ENCODE data around the gene LAMA2. TPM values are rescaled to one million over a fixed set of nuclear protein-coding genes. Genes with fewer than 3 reads are reported as not detected.

The LAMA2 gene
- total RNA-seq, 2 donors from 2014 or later: 0.28 to 0.40 TPM

DNA sequence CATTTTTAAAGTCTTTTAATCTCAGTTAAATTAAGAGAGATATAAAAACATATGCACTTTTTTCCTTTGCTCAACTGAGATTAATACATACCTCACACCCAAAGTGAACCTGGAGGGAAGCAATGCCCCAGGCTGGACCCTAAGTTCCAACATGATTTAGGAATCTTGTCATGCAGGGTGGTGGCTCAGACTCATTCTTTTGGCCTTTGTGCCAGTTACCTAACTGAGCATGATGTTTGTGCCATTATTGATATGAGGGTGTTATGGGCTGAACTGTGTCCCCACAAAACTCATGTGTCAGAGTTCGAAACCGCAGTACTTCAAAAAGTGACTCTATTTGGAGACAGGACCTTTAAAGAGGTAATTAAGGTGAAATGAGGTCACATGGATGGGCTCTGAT, 639.0 kb downstream of the LAMA2 start:
- no peak overlapping the region for H3K27ac Mint-ChIP-seq
- no peaks in the 10 kb centered on the region for H3K36me3 Mint-ChIP-seq (ENCODE audit: low read depth)
- H3K4me1 Mint-ChIP-seq: no peaks in the 10 kb centered on the region
- no peak overlapping the region for H3K4me3 Mint-ChIP-seq
- H3K9me3 Mint-ChIP-seq: no peaks in the 10 kb centered on the region
- no peaks in the 10 kb centered on the region for H3K27me3 Mint-ChIP-seq
- no peak for ATAC-seq (replicated peaks)

- H3K27ac Mint-ChIP-seq: no peak overlapping the region
- no peak overlapping the region for H3K4me3 Mint-ChIP-seq
- no peaks in the 10 kb centered on the region for H3K9me3 Mint-ChIP-seq
- H3K36me3 Mint-ChIP-seq (ENCODE audit: low read depth): no peaks in the 10 kb centered on the region
- H3K4me1 Mint-ChIP-seq: no peaks in the 10 kb centered on the region
- no peaks in the 10 kb centered on the region for H3K27me3 Mint-ChIP-seq
- ATAC-seq (replicated peaks): no peak
Observed at GRCh38 chr6:129523816-129524215, 640.9 kb downstream of the LAMA2 start.

GRCh38 chr6:129525055-129525454, 642.1 kb downstream of the LAMA2 start:
- Mint-ChIP-seq H3K4me3 (no peak overlapping the region), H3K9me3 (no peaks in the 10 kb centered on the region), H3K27me3 (no peaks in the 10 kb centered on the region), H3K4me1 (no peaks in the 10 kb centered on the region), H3K36me3 (ENCODE audit: low read depth) (no peaks in the 10 kb centered on the region), H3K27ac (no peak overlapping the region)
- ATAC-seq (replicated peaks): no peak

- Mint-ChIP-seq H3K9me3 (no peaks in the 10 kb centered on the region), H3K27me3 (no peaks in the 10 kb centered on the region), H3K36me3 (ENCODE audit: low read depth) (no peaks in the 10 kb centered on the region), H3K4me3 (no peak overlapping the region), H3K4me1 (no peaks in the 10 kb centered on the region), H3K27ac (no peak overlapping the region)
- ATAC-seq (replicated peaks): no peak
Observed at GRCh38 chr6:129534926-129535325, 652.0 kb downstream of the LAMA2 start.

GRCh38 chr6:129536271-129536670, 653.3 kb downstream of the LAMA2 start:
- no peaks in the 10 kb centered on the region for H3K36me3 Mint-ChIP-seq (ENCODE audit: low read depth)
- H3K27me3 Mint-ChIP-seq: no peaks in the 10 kb centered on the region
- ATAC-seq (replicated peaks): no peak
- H3K27ac Mint-ChIP-seq: no peak overlapping the region
- H3K4me3 Mint-ChIP-seq: no peak overlapping the region
- H3K9me3 Mint-ChIP-seq: no peaks in the 10 kb centered on the region
- H3K4me1 Mint-ChIP-seq: no peaks in the 10 kb centered on the region

GRCh38 chr6:129539032-129539431, 656.1 kb downstream of the LAMA2 start:
- no peak overlapping the region for H3K27ac Mint-ChIP-seq
- no peaks in the 10 kb centered on the region for H3K27me3 Mint-ChIP-seq
- H3K36me3 Mint-ChIP-seq (ENCODE audit: low read depth): no peaks in the 10 kb centered on the region
- no peaks in the 10 kb centered on the region for H3K4me1 Mint-ChIP-seq
- no peak overlapping the region for H3K4me3 Mint-ChIP-seq
- ATAC-seq (replicated peaks): no peak
- no peaks in the 10 kb centered on the region for H3K9me3 Mint-ChIP-seq

GRCh38 chr6:129542705-129543104, 659.8 kb downstream of the LAMA2 start:
- Mint-ChIP-seq H3K27ac (no peak overlapping the region), H3K9me3 (no peaks in the 10 kb centered on the region), H3K27me3 (no peaks in the 10 kb centered on the region), H3K4me1 (no peaks in the 10 kb centered on the region), H3K36me3 (ENCODE audit: low read depth) (no peaks in the 10 kb centered on the region), H3K4me3 (no peak overlapping the region)
- no peak for ATAC-seq (replicated peaks)

DNA sequence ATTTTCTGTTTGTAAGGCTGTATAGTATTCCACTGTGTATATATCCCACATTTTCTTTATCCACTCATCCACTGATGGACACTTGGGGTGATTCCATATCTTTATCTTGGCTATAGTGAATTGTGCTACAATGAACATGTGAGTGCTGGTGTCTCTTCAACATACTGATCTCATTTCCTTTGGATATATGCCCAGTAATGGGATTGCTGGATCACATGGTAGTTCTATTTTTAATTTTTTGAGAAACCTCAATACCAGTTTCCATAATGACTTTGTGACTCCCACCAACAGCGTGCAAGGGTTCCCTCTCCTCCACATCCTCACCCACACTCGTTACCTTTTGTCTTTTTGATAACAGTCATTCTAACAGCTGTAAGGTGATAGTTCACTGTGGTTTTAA, 661.0 kb downstream of the LAMA2 start:
- Mint-ChIP-seq H3K27me3 (no peaks in the 10 kb centered on the region), H3K4me1 (no peaks in the 10 kb centered on the region), H3K27ac (no peak overlapping the region), H3K36me3 (ENCODE audit: low read depth) (no peaks in the 10 kb centered on the region), H3K4me3 (no peak overlapping the region), H3K9me3 (no peaks in the 10 kb centered on the region)
- ATAC-seq (replicated peaks): no peak

GRCh38 chr6:129544892-129545612, 662.1 kb downstream of the LAMA2 start:
- Mint-ChIP-seq H3K27me3 (no peaks in the 10 kb centered on the region), H3K4me3 (no peak overlapping the region), H3K36me3 (ENCODE audit: low read depth) (no peaks in the 10 kb centered on the region), H3K9me3 (no peaks in the 10 kb centered on the region), H3K27ac (no peak overlapping the region), H3K4me1 (no peaks in the 10 kb centered on the region)
- no peak for ATAC-seq (replicated peaks)

DNA sequence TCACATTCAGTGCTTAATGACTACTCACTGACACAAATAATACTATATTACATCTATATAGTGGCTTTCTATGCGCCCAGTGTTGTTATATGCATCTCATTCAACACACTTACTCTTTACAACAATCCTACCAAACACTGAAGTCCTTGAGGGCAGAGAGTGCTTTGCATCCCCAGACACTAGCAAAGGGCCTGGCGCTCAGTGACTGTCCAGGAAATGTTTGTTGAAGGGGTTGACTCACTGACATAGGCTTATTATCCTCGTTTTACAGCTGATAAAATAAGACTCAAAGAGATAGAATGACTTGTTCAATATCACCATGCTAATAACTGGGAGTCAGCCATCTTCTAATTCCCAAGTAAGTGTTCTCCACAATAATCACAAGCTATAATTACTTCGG, 663.8 kb downstream of the LAMA2 start:
- H3K36me3 Mint-ChIP-seq (ENCODE audit: low read depth): no peaks in the 10 kb centered on the region
- H3K9me3 Mint-ChIP-seq: no peaks in the 10 kb centered on the region
- no peaks in the 10 kb centered on the region for H3K27me3 Mint-ChIP-seq
- no peaks in the 10 kb centered on the region for H3K4me1 Mint-ChIP-seq
- no peak overlapping the region for H3K4me3 Mint-ChIP-seq
- ATAC-seq (replicated peaks): no peak
- H3K27ac Mint-ChIP-seq: no peak overlapping the region

- H3K27ac Mint-ChIP-seq: no peak overlapping the region
Observed at GRCh38 chr6:129551486-129551885, 668.5 kb downstream of the LAMA2 start.

GRCh38 chr6:129552413-129552812, 669.5 kb downstream of the LAMA2 start:
- H3K27ac Mint-ChIP-seq: no peak overlapping the region
- H3K4me1 Mint-ChIP-seq: no peaks in the 10 kb centered on the region
- no peak overlapping the region for H3K4me3 Mint-ChIP-seq
- no peaks in the 10 kb centered on the region for H3K9me3 Mint-ChIP-seq
- no peaks in the 10 kb centered on the region for H3K36me3 Mint-ChIP-seq (ENCODE audit: low read depth)
- ATAC-seq (replicated peaks): no peak
- peaks cover 4% of the 10 kb centered on the region for H3K27me3 Mint-ChIP-seq

More at GRCh38 chr6:129551486-129551885, 668.5 kb downstream of the LAMA2 start:
- Mint-ChIP-seq H3K27me3 (peaks cover 4% of the 10 kb centered on the region), H3K9me3 (no peaks in the 10 kb centered on the region), H3K4me1 (no peaks in the 10 kb centered on the region), H3K4me3 (no peak overlapping the region), H3K36me3 (ENCODE audit: low read depth) (no peaks in the 10 kb centered on the region)
- no peak for ATAC-seq (replicated peaks)

GRCh38 chr6:129555206-129555832, 672.4 kb downstream of the LAMA2 start:
- Mint-ChIP-seq H3K4me3 (no peak overlapping the region), H3K36me3 (ENCODE audit: low read depth) (no peaks in the 10 kb centered on the region), H3K9me3 (no peaks in the 10 kb centered on the region), H3K27ac (no peak overlapping the region), H3K27me3 (peaks cover 4% of the 10 kb centered on the region), H3K4me1 (no peaks in the 10 kb centered on the region)
- ATAC-seq (replicated peaks): no peak

- Mint-ChIP-seq H3K9me3 (no peaks in the 10 kb centered on the region), H3K36me3 (ENCODE audit: low read depth) (no peaks in the 10 kb centered on the region), H3K27me3 (no peaks in the 10 kb centered on the region), H3K4me1 (no peaks in the 10 kb centered on the region), H3K27ac (no peak overlapping the region), H3K4me3 (no peak overlapping the region)
- no peak for ATAC-seq (replicated peaks)
Observed at GRCh38 chr6:129558248-129558647, 675.3 kb downstream of the LAMA2 start.

DNA sequence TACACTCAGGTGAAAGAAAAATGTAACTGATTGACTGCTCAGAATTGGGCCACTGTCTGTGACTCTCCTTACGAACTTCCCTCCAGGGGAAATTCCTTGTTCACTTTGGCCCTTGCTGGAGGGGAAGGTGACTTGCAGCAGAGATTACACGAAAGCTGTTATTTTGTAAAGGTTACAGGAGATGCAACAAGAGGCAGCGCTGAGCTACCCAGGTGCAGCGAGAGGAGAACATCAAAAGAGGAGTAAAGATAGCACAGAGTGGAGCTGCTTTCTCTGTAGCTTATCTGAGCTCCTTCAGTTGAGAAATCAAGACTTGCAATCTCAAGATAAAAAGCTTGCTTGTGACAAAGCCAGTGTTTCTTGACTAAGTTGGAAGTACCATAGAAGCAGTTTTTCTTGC, 682.4 kb downstream of the LAMA2 start:
- H3K27ac Mint-ChIP-seq: no peak overlapping the region
- no peak overlapping the region for H3K4me3 Mint-ChIP-seq
- no peak for ATAC-seq (replicated peaks)
- no peaks in the 10 kb centered on the region for H3K36me3 Mint-ChIP-seq (ENCODE audit: low read depth)
- H3K4me1 Mint-ChIP-seq: no peaks in the 10 kb centered on the region
- H3K27me3 Mint-ChIP-seq: no peaks in the 10 kb centered on the region
- H3K9me3 Mint-ChIP-seq: no peaks in the 10 kb centered on the region
